ENCODE measurements around the gene DHRSX. TPM values are rescaled to one million over a fixed set of nuclear protein-coding genes. Genes with fewer than 3 reads are reported as not detected.

DHRSX gene
- total and polyA plus RNA-seq, 9 of the 15 experiments (the other 6 are each of a cell fraction or from before 2014, with no cell fraction given), result 0.59 to 11.0 (median 6.2) TPM

GRCh38 chrX:2390754-2391153, 110.0 kb downstream of the DHRSX start:
- ChIA-PET CTCF (ENCODE audit: low intra/inter-chr PET ratio) (no interaction called here), POLR2A (no interaction called here)
- no peaks in the 10 kb centered on the region for H4K20me1 ChIP-seq (replicated peaks; ENCODE audit: control insufficient read depth, insufficient read depth, low read length)
- H3K4me1 ChIP-seq (replicated peaks in 1 of 2; ENCODE audit: control insufficient read depth in 2 of 2, insufficient read depth in 2 of 2, low read length in 2 of 2), result peaks cover 0 to 4% of the 10 kb centered on the region in 2 experiments; a peak in 3 of 5 replicates
- FAIRE-seq, result no peak
- H3K4me3 ChIP-seq, result no peak overlapping the region
- no peak for ATAC-seq
- BruUV-seq (replicated peaks), result no TSS peak
- no peak overlapping the region for H3K9ac ChIP-seq (ENCODE audit: insufficient read depth in 1 of 2, low read depth in 2 of 2, low read length in 2 of 2)
- H3K4me2 ChIP-seq (ENCODE audit: insufficient read depth, low read length), result no peak overlapping the region
- 88% methylated on average over 4 of the region's 5 CpGs for WGBS (ENCODE audit: insufficient coverage, low coverage, missing lambda C conversion rate)
- H3K9me3 ChIP-seq (replicated peaks; ENCODE audit: control insufficient read depth, insufficient read depth, low read depth, low read length), result no peaks in the 10 kb centered on the region
- H3K36me3 ChIP-seq (ENCODE audit: control insufficient read depth, insufficient read depth, low read length), result peaks cover 4% of the 10 kb centered on the region; the same call in 2 of the 3 replicates
- no peaks in the 10 kb centered on the region for H3K27me3 ChIP-seq (ENCODE audit: control insufficient read depth in 2 of 2, insufficient read depth in 2 of 2, low read length in 2 of 2)
- in situ Hi-C loops (cut with MboI) (no loop called here), intact Hi-C loops (cut with micrococcal nuclease) (no loop called here)
- no peaks in the 10 kb centered on the region for H3K79me2 ChIP-seq (ENCODE audit: control insufficient read depth, insufficient read depth, low read length)
- H3K9me1 ChIP-seq (ENCODE audit: control insufficient read depth, insufficient read depth, low read length), result no peaks in the 10 kb centered on the region
- no peak for DNase-seq (ENCODE audit: extremely low read depth in 1 of 4, low spot score in 3 of 4)
- H3K27ac ChIP-seq (ENCODE audit: extremely low read depth, low read depth, low read length), result no peak overlapping the region
- no peak overlapping the region for H2AFZ ChIP-seq (ENCODE audit: low read depth, low read length)
- TF ChIP-seq CHD4 (IDR thresholded peaks at IDR 0.05; ENCODE audit: insufficient read depth, insufficient replicate concordance, low read depth, low read length, poor library complexity, severe bottlenecking) (peak; percentile 57), FOXM1 (IDR thresholded peaks at IDR 0.05; ENCODE audit: low read depth) (no peak), FOXM1 (CRISPR knock-in tag; IDR thresholded peaks at IDR 0.05; ENCODE audit: low read depth) (no peak), SREBF1 (IDR thresholded peaks at IDR 0.05; ENCODE audit: borderline replicate concordance, low read depth, low read length) (no peak), NFE2L1 (tag; IDR thresholded peaks at IDR 0.05; ENCODE audit: borderline replicate concordance, low read depth) (no peak), SMARCA5 (IDR thresholded peaks at IDR 0.05) (peak; percentile 78), POU5F1 (IDR thresholded peaks at IDR 0.05; ENCODE audit: borderline replicate concordance, low read depth, low read length, partially characterized antibody) (no peak), DIDO1 (tag; IDR thresholded peaks at IDR 0.05; ENCODE audit: low read depth) (no peak), ZNF212 (CRISPR knock-in tag; IDR thresholded peaks at IDR 0.05) (no peak), CBX1 (IDR thresholded peaks at IDR 0.05; ENCODE audit: low read depth) (peak; percentile 48; the same call in 1 of the 2 replicates), KDM1A (IDR thresholded peaks at IDR 0.05) (peak; percentile 64 to 69; a peak in 2 of 4 replicates)
- TF ChIP-seq, protein P1, sequence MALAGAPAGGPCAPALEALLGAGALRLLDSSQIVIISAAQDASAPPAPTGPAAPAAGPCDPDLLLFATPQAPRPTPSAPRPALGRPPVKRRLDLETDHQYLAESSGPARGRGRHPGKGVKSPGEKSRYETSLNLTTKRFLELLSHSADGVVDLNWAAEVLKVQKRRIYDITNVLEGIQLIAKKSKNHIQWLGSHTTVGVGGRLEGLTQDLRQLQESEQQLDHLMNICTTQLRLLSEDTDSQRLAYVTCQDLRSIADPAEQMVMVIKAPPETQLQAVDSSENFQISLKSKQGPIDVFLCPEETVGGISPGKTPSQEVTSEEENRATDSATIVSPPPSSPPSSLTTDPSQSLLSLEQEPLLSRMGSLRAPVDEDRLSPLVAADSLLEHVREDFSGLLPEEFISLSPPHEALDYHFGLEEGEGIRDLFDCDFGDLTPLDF (CRISPR knock-in tag; IDR thresholded peaks at IDR 0.05), result no peak
- TF ChIP-seq, protein P2, sequence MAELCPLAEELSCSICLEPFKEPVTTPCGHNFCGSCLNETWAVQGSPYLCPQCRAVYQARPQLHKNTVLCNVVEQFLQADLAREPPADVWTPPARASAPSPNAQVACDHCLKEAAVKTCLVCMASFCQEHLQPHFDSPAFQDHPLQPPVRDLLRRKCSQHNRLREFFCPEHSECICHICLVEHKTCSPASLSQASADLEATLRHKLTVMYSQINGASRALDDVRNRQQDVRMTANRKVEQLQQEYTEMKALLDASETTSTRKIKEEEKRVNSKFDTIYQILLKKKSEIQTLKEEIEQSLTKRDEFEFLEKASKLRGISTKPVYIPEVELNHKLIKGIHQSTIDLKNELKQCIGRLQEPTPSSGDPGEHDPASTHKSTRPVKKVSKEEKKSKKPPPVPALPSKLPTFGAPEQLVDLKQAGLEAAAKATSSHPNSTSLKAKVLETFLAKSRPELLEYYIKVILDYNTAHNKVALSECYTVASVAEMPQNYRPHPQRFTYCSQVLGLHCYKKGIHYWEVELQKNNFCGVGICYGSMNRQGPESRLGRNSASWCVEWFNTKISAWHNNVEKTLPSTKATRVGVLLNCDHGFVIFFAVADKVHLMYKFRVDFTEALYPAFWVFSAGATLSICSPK (IDR thresholded peaks at IDR 0.05; ENCODE audit: borderline replicate concordance), result no peak
- TF ChIP-seq, protein P3, sequence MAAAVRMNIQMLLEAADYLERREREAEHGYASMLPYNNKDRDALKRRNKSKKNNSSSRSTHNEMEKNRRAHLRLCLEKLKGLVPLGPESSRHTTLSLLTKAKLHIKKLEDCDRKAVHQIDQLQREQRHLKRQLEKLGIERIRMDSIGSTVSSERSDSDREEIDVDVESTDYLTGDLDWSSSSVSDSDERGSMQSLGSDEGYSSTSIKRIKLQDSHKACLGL (CRISPR knock-in tag; IDR thresholded peaks at IDR 0.05; ENCODE audit: borderline replicate concordance, poor library complexity, severe bottlenecking), result no peak
- TF ChIP-seq, protein P4, sequence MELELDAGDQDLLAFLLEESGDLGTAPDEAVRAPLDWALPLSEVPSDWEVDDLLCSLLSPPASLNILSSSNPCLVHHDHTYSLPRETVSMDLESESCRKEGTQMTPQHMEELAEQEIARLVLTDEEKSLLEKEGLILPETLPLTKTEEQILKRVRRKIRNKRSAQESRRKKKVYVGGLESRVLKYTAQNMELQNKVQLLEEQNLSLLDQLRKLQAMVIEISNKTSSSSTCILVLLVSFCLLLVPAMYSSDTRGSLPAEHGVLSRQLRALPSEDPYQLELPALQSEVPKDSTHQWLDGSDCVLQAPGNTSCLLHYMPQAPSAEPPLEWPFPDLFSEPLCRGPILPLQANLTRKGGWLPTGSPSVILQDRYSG (tag; conservative IDR thresholded peaks at IDR 0.05; ENCODE audit: low read depth), result no peak
- TF ChIP-seq, protein P5, sequence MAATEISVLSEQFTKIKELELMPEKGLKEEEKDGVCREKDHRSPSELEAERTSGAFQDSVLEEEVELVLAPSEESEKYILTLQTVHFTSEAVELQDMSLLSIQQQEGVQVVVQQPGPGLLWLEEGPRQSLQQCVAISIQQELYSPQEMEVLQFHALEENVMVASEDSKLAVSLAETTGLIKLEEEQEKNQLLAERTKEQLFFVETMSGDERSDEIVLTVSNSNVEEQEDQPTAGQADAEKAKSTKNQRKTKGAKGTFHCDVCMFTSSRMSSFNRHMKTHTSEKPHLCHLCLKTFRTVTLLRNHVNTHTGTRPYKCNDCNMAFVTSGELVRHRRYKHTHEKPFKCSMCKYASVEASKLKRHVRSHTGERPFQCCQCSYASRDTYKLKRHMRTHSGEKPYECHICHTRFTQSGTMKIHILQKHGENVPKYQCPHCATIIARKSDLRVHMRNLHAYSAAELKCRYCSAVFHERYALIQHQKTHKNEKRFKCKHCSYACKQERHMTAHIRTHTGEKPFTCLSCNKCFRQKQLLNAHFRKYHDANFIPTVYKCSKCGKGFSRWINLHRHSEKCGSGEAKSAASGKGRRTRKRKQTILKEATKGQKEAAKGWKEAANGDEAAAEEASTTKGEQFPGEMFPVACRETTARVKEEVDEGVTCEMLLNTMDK (IDR thresholded peaks at IDR 0.05; ENCODE audit: borderline replicate concordance, insufficient read depth, low read depth, low read length, poor library complexity, severe bottlenecking), result no peak
